B cell (primary cell): ENCODE results near the gene APOM. TPM values are rescaled to one million over a fixed set of nuclear protein-coding genes. Genes with fewer than 3 reads are reported as not detected.

ENCODE experiments used
- ATAC-seq: fragments of 200-7000 bp; cut with Tn5 transposase; one replicate; pipeline ENCODE4 v1.10.0; 2021; ENCODE audit warnings: low read depth, mild to moderate bottlenecking, moderate number of reproducible peaks, moderate library complexity
- CTCF ChIA-PET: fragments of 350-600 bp; sonication (Branson Sonifier 250); formaldehyde crosslinking; loops from one replicate; lab custom pipeline; 2021; ENCODE audit warnings: antibody characterized with exemption, inconsistent platforms; lab: Charles Lee
- POLR2A ChIA-PET: fragments of 350-600 bp; sonication (Branson Sonifier 250); formaldehyde crosslinking; loops from one replicate; lab custom pipeline; 2021; ENCODE audit warnings: antibody characterized with exemption; lab: Charles Lee
- DNase-seq: peaks from one replicate; pipeline ENCODE4 v3.0.0; 2013
- H2AFZ ChIP-seq: 2 replicates; pipeline ENCODE4 v1.6.1; 2012; ENCODE audit warnings: mild to moderate bottlenecking, low read depth, low read length; ENCODE audit not compliant: insufficient read depth, poor library complexity, severe bottlenecking
- H3K27ac ChIP-seq, 2 donors: 1 replicate in 1 of 2; 2 replicates in 1 of 2; pipeline ENCODE4 v1.5.1; 2012 to 2013; ENCODE audit warnings: low read length in 2 of 2, mild to moderate bottlenecking in 2 of 2, moderate library complexity in 1 of 2
- H3K27me3 ChIP-seq, 4 experiments: fragments of 200-600 bp in 1 of 4; sonication (generic) in 1 of 4; replicated peaks in 1 of 4; 1 replicate in 2 of 4; 2 replicates in 2 of 4; pipeline versions ENCODE4 v1.6.1 to v1.7.0; 2013 to 2016; ENCODE audit warnings: low read length in 3 of 4, mild to moderate bottlenecking in 2 of 4, mixed read lengths in 1 of 4, moderate library complexity in 1 of 4; ENCODE audit not compliant: insufficient read depth in 4 of 4, control insufficient read depth in 3 of 4; ENCODE audit errors: control extremely low read depth in 1 of 4
- H3K36me3 ChIP-seq, 2 experiments: replicated peaks in 1 of 2; 1 replicate in 1 of 2; 2 replicates in 1 of 2; pipeline versions ENCODE4 v1.6.1 to v1.7.1; 2013; ENCODE audit warnings: low read length in 1 of 2; ENCODE audit not compliant: insufficient read depth in 2 of 2, control insufficient read depth in 1 of 2; ENCODE audit errors: control extremely low read depth in 1 of 2, extremely low read depth in 1 of 2
- H3K4me1 ChIP-seq, 2 donors: fragments of 200-600 bp in 1 of 2; sonication (generic) in 1 of 2; 1 replicate in 1 of 2; 2 replicates in 1 of 2; pipeline versions ENCODE4 v1.5.1 to v1.6.1; 2013 to 2017; ENCODE audit warnings: low read length in 2 of 2; ENCODE audit not compliant: control insufficient read depth in 2 of 2, insufficient read depth in 2 of 2
- H3K4me2 ChIP-seq: replicated peaks from 2 replicates; pipeline ENCODE3; 2012; ENCODE audit warnings: mild to moderate bottlenecking, low read depth, low read length; ENCODE audit not compliant: poor library complexity, severe bottlenecking
- H3K4me3 ChIP-seq, 5 experiments: fragments of 200-600 bp in 1 of 5; sonication (generic) in 1 of 5; 1 replicate in 3 of 5; 2 replicates in 2 of 5; pipeline versions ENCODE4 v1.5.1 to v1.7.0; 2011 to 2016; ENCODE audit warnings: low read length in 4 of 5, mild to moderate bottlenecking in 4 of 5, low read depth in 2 of 5, control low read depth in 1 of 5, moderate library complexity in 1 of 5; ENCODE audit not compliant: insufficient read depth in 1 of 5; ENCODE audit errors: control extremely low read depth in 1 of 5, extremely low read depth in 1 of 5
- H3K79me2 ChIP-seq: fragments of 200-600 bp; sonication (generic); one replicate; pipeline ENCODE4 v1.6.0; 2016; ENCODE audit warnings: low read length; ENCODE audit not compliant: control insufficient read depth, insufficient read depth
- H3K9ac ChIP-seq: fragments of 200-600 bp; sonication (generic); 2 replicates; pipeline ENCODE4 v1.6.1; 2017; ENCODE audit warnings: mild to moderate bottlenecking, low read length, moderate library complexity
- H3K9me3 ChIP-seq, 3 donors: one replicate each; pipeline versions ENCODE4 v1.6.1 to v1.7.1; 2013; ENCODE audit warnings: low read length in 2 of 3; ENCODE audit not compliant: control insufficient read depth in 2 of 3, insufficient read depth in 1 of 3; ENCODE audit errors: control extremely low read depth in 1 of 3
- H4K20me1 ChIP-seq: 2 replicates; pipeline ENCODE4 v1.6.0; 2012; ENCODE audit warnings: mild to moderate bottlenecking, low read length; ENCODE audit not compliant: insufficient read depth, control insufficient read depth, poor library complexity, severe bottlenecking
- H3K27ac Mint-ChIP-seq: one replicate; pipeline ENCODE4 v1.8.0; 2021; ENCODE audit warnings: mixed read lengths
- H3K27me3 Mint-ChIP-seq: one replicate; pipeline ENCODE4 v1.8.0; 2021; ENCODE audit warnings: mixed read lengths
- H3K4me1 Mint-ChIP-seq: one replicate; pipeline ENCODE4 v1.8.0; 2021; ENCODE audit warnings: mixed read lengths
- H3K4me3 Mint-ChIP-seq: one replicate; pipeline ENCODE4 v1.8.0; 2021; ENCODE audit warnings: mixed read lengths
- H3K9me3 Mint-ChIP-seq: one replicate; pipeline ENCODE4 v1.8.0; 2022; ENCODE audit warnings: mixed read lengths; ENCODE audit not compliant: insufficient read depth
- EZH2 ChIP-seq: IDR thresholded peaks from 2 replicates; pipeline ENCODE4 v1.6.1; 2012; ENCODE audit warnings: borderline replicate concordance, low read depth, mild to moderate bottlenecking, moderate library complexity, low read length; ENCODE audit not compliant: insufficient read depth, poor library complexity, severe bottlenecking
- WGBS: methylation state at CpG from one replicate; pipeline ENCODE4 v1.1.5; 2013; ENCODE audit warnings: missing lambda C conversion rate; ENCODE audit not compliant: insufficient coverage; 5-methylcytosine and 5-hydroxymethylcytosine counted together
- intact Hi-C: fragments of 100-400 bp; cut with micrococcal nuclease; formaldehyde crosslinking; loops from one replicate; pipeline ENCODE4 v1.10.0; 2022
- polyA plus RNA-seq: library from polyadenylated mRNA; depleted of rRNA; stranded (reverse); fragments of >200 nt; gene quantifications from 2 replicates; pipeline ENCODE4 v1.2.3, GENCODE V29; 2012
- total RNA-seq, 2 donors: library from RNA; stranded (reverse); fragments of 120-200 nt in 1 of 2; gene quantifications; 1 replicate in 1 of 2; 2 replicates in 1 of 2; pipeline versions ENCODE4 v1.2.3 to v1.2.4, GENCODE V29; 2013 to 2022
- TF ChIP-seq, protein P1 (sequence below): fragments of 200-600 bp; IDR thresholded peaks from one replicate; pipeline ENCODE4 v1.8.0; 2022; ENCODE audit warnings: antibody characterized with exemption, mild to moderate bottlenecking

Gene APOM
- total and polyA plus RNA-seq, 2 donors (not counting 1 experiment from before 2014, with no cell fraction given), result 3.6 to 11.6 TPM

- H3K9me3 Mint-ChIP-seq, result no peaks in the 10 kb centered on the region
- intact Hi-C loops, result no loop called here
- Histone ChIP-seq H4K20me1 (peaks cover 13% of the 10 kb centered on the region), H3K27ac (no peak overlapping the region), H3K27me3 (no peaks in the 10 kb centered on the region), H3K4me1 (no peaks in the 10 kb centered on the region), H2AFZ (no peak overlapping the region), H3K9ac (no peak overlapping the region), H3K79me2 (no peaks in the 10 kb centered on the region), H3K36me3 (peaks cover 13 to 89% of the 10 kb centered on the region in 2 experiments), H3K9me3 (no peaks in the 10 kb centered on the region), H3K4me3 (no peak overlapping the region), H3K4me2 (no peak overlapping the region)
- no peaks in the 10 kb centered on the region for H3K27me3 Mint-ChIP-seq
- H3K4me3 Mint-ChIP-seq, result no peak overlapping the region
- no peaks in the 10 kb centered on the region for H3K4me1 Mint-ChIP-seq
- no peak for DNase-seq
- H3K27ac Mint-ChIP-seq, result no peak overlapping the region
- TF ChIP-seq, protein P1, sequence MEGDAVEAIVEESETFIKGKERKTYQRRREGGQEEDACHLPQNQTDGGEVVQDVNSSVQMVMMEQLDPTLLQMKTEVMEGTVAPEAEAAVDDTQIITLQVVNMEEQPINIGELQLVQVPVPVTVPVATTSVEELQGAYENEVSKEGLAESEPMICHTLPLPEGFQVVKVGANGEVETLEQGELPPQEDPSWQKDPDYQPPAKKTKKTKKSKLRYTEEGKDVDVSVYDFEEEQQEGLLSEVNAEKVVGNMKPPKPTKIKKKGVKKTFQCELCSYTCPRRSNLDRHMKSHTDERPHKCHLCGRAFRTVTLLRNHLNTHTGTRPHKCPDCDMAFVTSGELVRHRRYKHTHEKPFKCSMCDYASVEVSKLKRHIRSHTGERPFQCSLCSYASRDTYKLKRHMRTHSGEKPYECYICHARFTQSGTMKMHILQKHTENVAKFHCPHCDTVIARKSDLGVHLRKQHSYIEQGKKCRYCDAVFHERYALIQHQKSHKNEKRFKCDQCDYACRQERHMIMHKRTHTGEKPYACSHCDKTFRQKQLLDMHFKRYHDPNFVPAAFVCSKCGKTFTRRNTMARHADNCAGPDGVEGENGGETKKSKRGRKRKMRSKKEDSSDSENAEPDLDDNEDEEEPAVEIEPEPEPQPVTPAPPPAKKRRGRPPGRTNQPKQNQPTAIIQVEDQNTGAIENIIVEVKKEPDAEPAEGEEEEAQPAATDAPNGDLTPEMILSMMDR, result no peak
- TF ChIP-seq EZH2, result no peak
- 97% methylated on average over 5 of the region's 10 CpGs for WGBS
- ChIA-PET CTCF (interaction anchor here (0.5 to 1.4 kb wide), 2 partner anchors 13 to 59 kb away, joined by 3 to 4 read pairs; no protein-coding TSS in a partner anchor), POLR2A (interaction anchor here (1.0 to 1.8 kb wide), 2 partner anchors 13 to 18 kb away, joined by 4 to 5 read pairs; partner anchors contain the start of gene BAG6)
- ATAC-seq, result no peak
Measured at GRCh38 chr6:31639449-31639861, 16.2 kb upstream of the APOM start.

- Histone ChIP-seq H3K4me3 (no peak overlapping the region), H3K9me3 (no peaks in the 10 kb centered on the region), H3K4me2 (no peak overlapping the region), H4K20me1 (peaks cover 12% of the 10 kb centered on the region), H2AFZ (no peak overlapping the region), H3K4me1 (no peaks in the 10 kb centered on the region), H3K36me3 (peaks cover 10 to 90% of the 10 kb centered on the region in 2 experiments), H3K79me2 (no peaks in the 10 kb centered on the region), H3K27me3 (no peaks in the 10 kb centered on the region), H3K9ac (no peak overlapping the region), H3K27ac (no peak overlapping the region)
- ChIA-PET POLR2A (no interaction called here), CTCF (no interaction called here)
- Mint-ChIP-seq H3K27ac (no peak overlapping the region), H3K27me3 (no peaks in the 10 kb centered on the region), H3K4me3 (no peak overlapping the region), H3K4me1 (no peaks in the 10 kb centered on the region), H3K9me3 (no peaks in the 10 kb centered on the region)
- intact Hi-C loops, result no loop called here
- no peak for ATAC-seq
- no peak for TF ChIP-seq EZH2
- 93% methylated on average over 3 of the region's 6 CpGs for WGBS
- DNase-seq, result no peak
Measured at GRCh38 chr6:31640612-31641011, 15.1 kb upstream of the APOM start.
